DND-41 (cell line): ENCODE results near the gene NR6A1.

ENCODE experiments used
- ATAC-seq: fragments of 200-7000 bp; cut with Tn5 transposase; 3 replicates; pipeline ENCODE4 v1.9.1; 2021; ENCODE audit warnings: low read depth; ENCODE audit not compliant: insufficient read depth
- DNase-seq: peaks from one replicate; pipeline ENCODE4 v3.0.0-alpha.2; 2020
- H2AFZ ChIP-seq: 2 replicates; pipeline ENCODE4 v1.6.0; 2012; ENCODE audit warnings: low read depth, low read length
- H3K27ac ChIP-seq: 2 replicates; pipeline ENCODE4 v1.5.1; 2012; ENCODE audit warnings: low read length, inconsistent platforms
- H3K27me3 ChIP-seq: fragments of 200-600 bp; sonication (generic); 2 replicates; pipeline ENCODE4 v1.6.0; 2012; ENCODE audit warnings: low read length, mild to moderate bottlenecking, inconsistent platforms; ENCODE audit not compliant: insufficient read depth, poor library complexity
- H3K36me3 ChIP-seq: 2 replicates; pipeline ENCODE4 v1.5.1; 2012; ENCODE audit warnings: low read length, inconsistent platforms; ENCODE audit not compliant: insufficient read depth
- H3K4me1 ChIP-seq: 2 replicates; pipeline ENCODE4 v1.5.1; 2012; ENCODE audit warnings: mild to moderate bottlenecking, low read length; ENCODE audit not compliant: insufficient read depth
- H3K4me2 ChIP-seq: 2 replicates; pipeline ENCODE4 v1.6.0; 2012; ENCODE audit warnings: mild to moderate bottlenecking, moderate library complexity, low read length, inconsistent platforms; ENCODE audit not compliant: insufficient read depth
- H3K4me3 ChIP-seq, 2 experiments: fragments of 200-600 bp in 1 of 2; shearing (Covaris generic) in 1 of 2; 2 replicates each; pipeline ENCODE4 v1.5.1; 2012 to 2016; ENCODE audit warnings: inconsistent platforms in 2 of 2, low read length in 2 of 2, mild to moderate bottlenecking in 2 of 2, low read depth in 1 of 2, moderate library complexity in 1 of 2
- H3K79me2 ChIP-seq: 2 replicates; pipeline ENCODE4 v1.6.0; 2012; ENCODE audit warnings: low read length, inconsistent platforms; ENCODE audit not compliant: insufficient read depth
- H3K9ac ChIP-seq: 2 replicates; pipeline ENCODE4 v1.6.0; 2012; ENCODE audit warnings: low read depth, mild to moderate bottlenecking, inconsistent platforms, low read length, moderate library complexity
- H3K9me3 ChIP-seq: 2 replicates; pipeline ENCODE4 v1.5.1; 2012; ENCODE audit warnings: low read length, moderate library complexity, mild to moderate bottlenecking, inconsistent platforms; ENCODE audit not compliant: insufficient read depth, severe bottlenecking
- H4K20me1 ChIP-seq: 2 replicates; pipeline ENCODE4 v1.6.0; 2012; ENCODE audit warnings: low read length; ENCODE audit not compliant: insufficient read depth
- EZH2 ChIP-seq: IDR thresholded peaks from 3 replicates; pipeline ENCODE4 v1.6.1; 2012; ENCODE audit warnings: borderline replicate concordance, low read depth, mild to moderate bottlenecking, moderate library complexity, low read length, inconsistent platforms; ENCODE audit not compliant: severe bottlenecking
- TF ChIP-seq, protein P1 (sequence below): IDR thresholded peaks from 2 replicates; pipeline ENCODE4 v1.5.1; 2012; ENCODE audit warnings: borderline replicate concordance, low read length, moderate library complexity, mild to moderate bottlenecking; ENCODE audit not compliant: poor library complexity, severe bottlenecking; ENCODE audit errors: extremely low read depth

The NR6A1 gene

DNA sequence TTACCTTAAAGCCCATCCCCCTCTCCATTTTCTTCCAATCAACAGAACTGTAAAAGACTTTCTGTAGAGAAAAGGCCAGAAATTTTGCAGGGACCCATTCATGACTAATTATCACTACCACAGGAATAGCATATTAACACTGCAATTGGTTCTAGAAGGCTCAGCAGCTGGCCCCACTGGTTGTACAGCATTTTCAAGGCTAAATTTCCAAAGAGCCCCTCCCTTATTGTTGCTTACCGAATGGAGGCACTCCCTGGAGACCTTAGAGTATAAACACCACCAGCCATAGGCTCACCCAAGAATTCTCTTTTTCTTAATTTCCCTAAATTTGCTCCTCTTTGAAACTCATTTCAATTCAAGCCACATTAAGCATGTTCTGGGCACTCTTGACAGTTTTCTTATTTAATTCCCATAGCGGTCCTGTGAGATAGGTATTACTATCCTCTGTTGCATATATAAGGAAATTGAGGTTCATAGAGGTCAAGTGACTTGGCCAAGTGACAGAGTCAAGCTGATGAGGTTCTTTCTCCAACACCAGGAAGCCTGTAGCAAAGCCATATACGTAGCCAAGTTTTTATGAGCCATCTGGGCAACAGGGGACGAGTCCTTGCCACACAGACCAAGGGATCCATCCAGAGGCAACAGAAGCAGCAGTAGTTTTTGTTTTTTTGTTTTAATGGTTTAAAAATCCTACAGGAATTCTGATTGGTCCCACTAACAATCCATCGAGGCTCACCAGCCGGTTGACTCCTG, 180.0 kb downstream of the NR6A1 start:
- Histone ChIP-seq H3K27ac (no peak overlapping the region), H3K4me3 (no peak overlapping the region), H3K9me3 (no peaks in the 10 kb centered on the region), H3K27me3 (no peaks in the 10 kb centered on the region), H4K20me1 (no peaks in the 10 kb centered on the region), H2AFZ (no peak overlapping the region), H3K9ac (no peak overlapping the region), H3K4me2 (no peak overlapping the region), H3K36me3 (no peaks in the 10 kb centered on the region), H3K79me2 (no peaks in the 10 kb centered on the region), H3K4me1 (no peaks in the 10 kb centered on the region)
- TF ChIP-seq EZH2 = no peak
- TF ChIP-seq, protein P1, sequence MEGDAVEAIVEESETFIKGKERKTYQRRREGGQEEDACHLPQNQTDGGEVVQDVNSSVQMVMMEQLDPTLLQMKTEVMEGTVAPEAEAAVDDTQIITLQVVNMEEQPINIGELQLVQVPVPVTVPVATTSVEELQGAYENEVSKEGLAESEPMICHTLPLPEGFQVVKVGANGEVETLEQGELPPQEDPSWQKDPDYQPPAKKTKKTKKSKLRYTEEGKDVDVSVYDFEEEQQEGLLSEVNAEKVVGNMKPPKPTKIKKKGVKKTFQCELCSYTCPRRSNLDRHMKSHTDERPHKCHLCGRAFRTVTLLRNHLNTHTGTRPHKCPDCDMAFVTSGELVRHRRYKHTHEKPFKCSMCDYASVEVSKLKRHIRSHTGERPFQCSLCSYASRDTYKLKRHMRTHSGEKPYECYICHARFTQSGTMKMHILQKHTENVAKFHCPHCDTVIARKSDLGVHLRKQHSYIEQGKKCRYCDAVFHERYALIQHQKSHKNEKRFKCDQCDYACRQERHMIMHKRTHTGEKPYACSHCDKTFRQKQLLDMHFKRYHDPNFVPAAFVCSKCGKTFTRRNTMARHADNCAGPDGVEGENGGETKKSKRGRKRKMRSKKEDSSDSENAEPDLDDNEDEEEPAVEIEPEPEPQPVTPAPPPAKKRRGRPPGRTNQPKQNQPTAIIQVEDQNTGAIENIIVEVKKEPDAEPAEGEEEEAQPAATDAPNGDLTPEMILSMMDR = no peak
- ATAC-seq (no peak), DNase-seq (no peak)

DNA sequence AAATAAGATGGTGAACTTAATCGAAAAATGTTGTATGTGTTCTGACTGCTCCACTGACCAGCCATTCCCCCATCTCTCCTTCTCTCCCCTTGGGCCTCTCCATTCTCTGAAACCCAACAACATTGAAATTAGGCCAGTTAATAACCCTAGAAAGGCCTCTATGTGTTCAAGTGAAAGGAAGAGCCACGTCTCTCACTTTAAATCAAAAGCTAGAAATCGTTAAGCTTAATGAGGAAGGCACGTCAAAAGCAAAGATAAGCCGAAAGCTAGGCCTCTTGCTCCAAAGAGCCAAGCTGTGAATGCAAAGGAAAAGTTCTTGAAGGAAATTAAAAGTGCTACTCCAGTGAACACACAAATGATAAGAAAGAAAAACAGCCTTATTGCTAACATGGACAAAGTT, 186.5 kb downstream of the NR6A1 start:
- Histone ChIP-seq H3K9me3 (no peaks in the 10 kb centered on the region), H3K27me3 (no peaks in the 10 kb centered on the region), H2AFZ (no peak overlapping the region), H3K9ac (no peak overlapping the region), H4K20me1 (no peaks in the 10 kb centered on the region; the same call in 1 of the 2 replicates), H3K36me3 (no peaks in the 10 kb centered on the region), H3K4me3 (no peak overlapping the region), H3K4me1 (no peaks in the 10 kb centered on the region), H3K4me2 (no peak overlapping the region), H3K79me2 (no peaks in the 10 kb centered on the region), H3K27ac (no peak overlapping the region)
- ATAC-seq (no peak), DNase-seq (no peak)
- TF ChIP-seq EZH2 = no peak
- TF ChIP-seq, protein P1 = no peak

DNA sequence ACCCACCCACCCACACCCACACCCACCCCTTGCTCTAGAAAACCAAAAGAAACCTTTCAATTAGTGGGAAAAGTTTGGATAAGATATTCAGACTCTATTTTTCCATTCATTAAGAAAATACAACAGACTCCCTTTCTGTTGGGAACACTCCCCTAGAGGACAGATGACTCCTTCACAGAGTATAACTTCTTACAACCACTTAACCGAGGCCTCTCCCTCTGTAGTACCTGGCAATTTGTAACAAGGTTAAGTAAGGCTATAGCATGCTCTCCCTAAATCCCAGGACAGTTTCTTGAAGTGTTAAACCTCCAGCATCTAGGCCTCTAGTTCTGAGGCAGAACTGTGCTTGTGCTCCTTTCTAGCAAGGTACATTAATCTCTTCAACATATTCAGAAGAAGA, 188.0 kb downstream of the NR6A1 start:
- no peaks in the 10 kb centered on the region; the same call in 1 of the 2 replicates for H4K20me1 ChIP-seq
- H2AFZ ChIP-seq = no peak overlapping the region
- H3K27me3 ChIP-seq = no peaks in the 10 kb centered on the region
- no peak overlapping the region for H3K4me2 ChIP-seq
- H3K79me2 ChIP-seq = no peaks in the 10 kb centered on the region
- no peak overlapping the region for H3K27ac ChIP-seq
- ATAC-seq (no peak), DNase-seq (no peak)
- H3K36me3 ChIP-seq = no peaks in the 10 kb centered on the region
- no peak overlapping the region for H3K9ac ChIP-seq
- no peak overlapping the region for H3K4me3 ChIP-seq
- TF ChIP-seq, protein P1 = no peak
- TF ChIP-seq EZH2 = no peak
- H3K9me3 ChIP-seq = no peaks in the 10 kb centered on the region
- H3K4me1 ChIP-seq = no peaks in the 10 kb centered on the region
